C4-2B (cell line): Measurements from ENCODE around the gene ANO2.

Experiments
- ZFX ChIP-seq: fragments of 450-650 bp; IDR thresholded peaks from 2 replicates; pipeline ENCODE4 v1.6.1; 2017
- TF ChIP-seq, protein P1 (sequence below): fragments of 450-650 bp; conservative IDR thresholded peaks from 2 replicates; pipeline ENCODE4 v1.5.1; 2017; ENCODE audit warnings: mild to moderate bottlenecking

DNA sequence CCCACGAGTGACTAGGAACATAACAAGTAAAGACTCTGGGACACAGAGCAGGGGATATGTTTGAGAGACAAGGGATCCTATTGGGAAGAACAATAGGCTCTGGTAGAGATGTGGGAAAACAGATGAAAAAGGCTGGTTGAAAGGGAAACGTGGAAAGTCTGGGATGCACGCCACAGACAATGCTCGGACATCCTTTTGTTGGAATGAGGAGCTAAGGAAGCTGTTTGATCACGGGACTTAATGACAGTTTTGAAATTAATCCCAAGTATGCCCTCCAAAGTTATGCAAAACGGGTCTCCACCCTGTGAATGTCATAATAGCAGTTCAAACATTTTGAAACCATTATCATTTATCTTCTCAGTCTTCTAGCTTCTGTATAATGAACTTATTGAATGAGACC, 31.7 kb upstream of the ANO2 start:
- TF ChIP-seq, protein P1, sequence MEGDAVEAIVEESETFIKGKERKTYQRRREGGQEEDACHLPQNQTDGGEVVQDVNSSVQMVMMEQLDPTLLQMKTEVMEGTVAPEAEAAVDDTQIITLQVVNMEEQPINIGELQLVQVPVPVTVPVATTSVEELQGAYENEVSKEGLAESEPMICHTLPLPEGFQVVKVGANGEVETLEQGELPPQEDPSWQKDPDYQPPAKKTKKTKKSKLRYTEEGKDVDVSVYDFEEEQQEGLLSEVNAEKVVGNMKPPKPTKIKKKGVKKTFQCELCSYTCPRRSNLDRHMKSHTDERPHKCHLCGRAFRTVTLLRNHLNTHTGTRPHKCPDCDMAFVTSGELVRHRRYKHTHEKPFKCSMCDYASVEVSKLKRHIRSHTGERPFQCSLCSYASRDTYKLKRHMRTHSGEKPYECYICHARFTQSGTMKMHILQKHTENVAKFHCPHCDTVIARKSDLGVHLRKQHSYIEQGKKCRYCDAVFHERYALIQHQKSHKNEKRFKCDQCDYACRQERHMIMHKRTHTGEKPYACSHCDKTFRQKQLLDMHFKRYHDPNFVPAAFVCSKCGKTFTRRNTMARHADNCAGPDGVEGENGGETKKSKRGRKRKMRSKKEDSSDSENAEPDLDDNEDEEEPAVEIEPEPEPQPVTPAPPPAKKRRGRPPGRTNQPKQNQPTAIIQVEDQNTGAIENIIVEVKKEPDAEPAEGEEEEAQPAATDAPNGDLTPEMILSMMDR, result no peak
- TF ChIP-seq ZFX, result no peak
